HEK293 (cell line): Measurements from ENCODE around the gene LYSMD2.

Experiments
- CTCF ChIA-PET: fragments of 350-600 bp; formaldehyde crosslinking; extraction: SDS; loops from one replicate; lab custom pipeline; 2021; ENCODE audit warnings: antibody characterized with exemption; lab: Yijun Ruan, JAX
- POLR2A ChIA-PET: fragments of 300-600 bp; formaldehyde crosslinking; extraction: SDS; loops from one replicate; lab custom pipeline; 2020; ENCODE audit warnings: antibody characterized with exemption, inconsistent platforms; lab: Yijun Ruan, JAX
- H3K27ac ChIP-seq: fragments of 200-500 bp; sonication (Bioruptor generic); 2 replicates; pipeline ENCODE4 v1.5.1; 2014; ENCODE audit warnings: low read depth, low read length, control low read depth, inconsistent platforms; ENCODE audit errors: extremely low read depth
- H3K36me3 ChIP-seq, 2 experiments: fragments of 200-500 bp in 1 of 2; sonication (Bioruptor generic) in 1 of 2; 1 replicate in 1 of 2; 2 replicates in 1 of 2; pipeline ENCODE4 v1.5.1; 2014 to 2017; ENCODE audit warnings: inconsistent platforms in 2 of 2, low read length in 2 of 2; ENCODE audit not compliant: control insufficient read depth in 2 of 2, insufficient read depth in 1 of 2
- H3K4me1 ChIP-seq: fragments of 200-500 bp; sonication (Bioruptor generic); 2 replicates; pipeline ENCODE4 v1.5.1; 2014; ENCODE audit warnings: mild to moderate bottlenecking, low read length, inconsistent platforms; ENCODE audit not compliant: control insufficient read depth, insufficient read depth
- H3K4me3 ChIP-seq: 2 replicates; pipeline ENCODE4 v1.5.1; 2011; ENCODE audit warnings: low read depth, mild to moderate bottlenecking, control low read depth, low read length, moderate library complexity
- H3K9me3 ChIP-seq: fragments of 200-500 bp; sonication (Bioruptor generic); 2 replicates; pipeline ENCODE4 v1.5.1; 2014; ENCODE audit warnings: low read depth, low read length, inconsistent platforms; ENCODE audit not compliant: control insufficient read depth, insufficient read depth
- KLF10 ChIP-seq: fragments of 450-650 bp; IDR thresholded peaks from 2 replicates; pipeline ENCODE4 v1.5.1; 2018; ENCODE audit warnings: missing biosample characterization, mild to moderate bottlenecking, missing genetic modification characterization
- SP2 ChIP-seq: fragments of 450-650 bp; formaldehyde crosslinking; IDR thresholded peaks from 2 replicates; pipeline ENCODE4 v1.5.1; 2016; ENCODE audit warnings: missing biosample characterization, missing genetic modification characterization
- ZEB2 ChIP-seq: fragments of 450-650 bp; formaldehyde crosslinking; IDR thresholded peaks from 2 replicates; pipeline ENCODE4 v1.5.1; 2016; ENCODE audit warnings: missing biosample characterization, missing genetic modification characterization
- ZIC2 ChIP-seq: fragments of 450-650 bp; formaldehyde crosslinking; IDR thresholded peaks from 2 replicates; pipeline ENCODE4 v1.5.1; 2016; ENCODE audit warnings: missing biosample characterization, missing genetic modification characterization
- ZNF335 ChIP-seq: fragments of 450-650 bp; formaldehyde crosslinking; conservative IDR thresholded peaks from 2 replicates; pipeline ENCODE4 v1.5.1; 2016; ENCODE audit warnings: missing biosample characterization, missing genetic modification characterization
- ZNF548 ChIP-seq: fragments of 450-650 bp; formaldehyde crosslinking; IDR thresholded peaks from 2 replicates; pipeline ENCODE4 v1.5.1; 2016; ENCODE audit warnings: missing biosample characterization, missing genetic modification characterization
- ZNF660 ChIP-seq: fragments of 450-650 bp; IDR thresholded peaks from 2 replicates; pipeline ENCODE4 v1.5.1; 2018; ENCODE audit warnings: missing biosample characterization, mild to moderate bottlenecking, missing genetic modification characterization
- TF ChIP-seq, protein P1 (sequence below): fragments of 450-650 bp; formaldehyde crosslinking; conservative IDR thresholded peaks from 2 replicates; pipeline ENCODE4 v1.5.1; 2016; ENCODE audit warnings: low read depth, missing biosample characterization, missing genetic modification characterization
- TF ChIP-seq, protein P2 (sequence below): fragments of 450-650 bp; formaldehyde crosslinking; IDR thresholded peaks from 2 replicates; pipeline ENCODE4 v1.5.1; 2017; ENCODE audit warnings: missing biosample characterization, missing genetic modification characterization
- TF ChIP-seq, protein P3 (sequence below): fragments of 450-650 bp; formaldehyde crosslinking; IDR thresholded peaks from 2 replicates; pipeline ENCODE4 v1.5.1; 2017; ENCODE audit warnings: missing biosample characterization, missing genetic modification characterization
- TF ChIP-seq, protein P4 (sequence below): fragments of 450-650 bp; formaldehyde crosslinking; IDR thresholded peaks from 2 replicates; pipeline ENCODE4 v1.5.1; 2016; ENCODE audit warnings: missing biosample characterization, missing genetic modification characterization
- TF ChIP-seq, protein P5 (sequence below): fragments of 450-650 bp; formaldehyde crosslinking; IDR thresholded peaks from 2 replicates; pipeline ENCODE4 v1.5.1; 2016; ENCODE audit warnings: missing biosample characterization, missing genetic modification characterization

Gene LYSMD2

DNA sequence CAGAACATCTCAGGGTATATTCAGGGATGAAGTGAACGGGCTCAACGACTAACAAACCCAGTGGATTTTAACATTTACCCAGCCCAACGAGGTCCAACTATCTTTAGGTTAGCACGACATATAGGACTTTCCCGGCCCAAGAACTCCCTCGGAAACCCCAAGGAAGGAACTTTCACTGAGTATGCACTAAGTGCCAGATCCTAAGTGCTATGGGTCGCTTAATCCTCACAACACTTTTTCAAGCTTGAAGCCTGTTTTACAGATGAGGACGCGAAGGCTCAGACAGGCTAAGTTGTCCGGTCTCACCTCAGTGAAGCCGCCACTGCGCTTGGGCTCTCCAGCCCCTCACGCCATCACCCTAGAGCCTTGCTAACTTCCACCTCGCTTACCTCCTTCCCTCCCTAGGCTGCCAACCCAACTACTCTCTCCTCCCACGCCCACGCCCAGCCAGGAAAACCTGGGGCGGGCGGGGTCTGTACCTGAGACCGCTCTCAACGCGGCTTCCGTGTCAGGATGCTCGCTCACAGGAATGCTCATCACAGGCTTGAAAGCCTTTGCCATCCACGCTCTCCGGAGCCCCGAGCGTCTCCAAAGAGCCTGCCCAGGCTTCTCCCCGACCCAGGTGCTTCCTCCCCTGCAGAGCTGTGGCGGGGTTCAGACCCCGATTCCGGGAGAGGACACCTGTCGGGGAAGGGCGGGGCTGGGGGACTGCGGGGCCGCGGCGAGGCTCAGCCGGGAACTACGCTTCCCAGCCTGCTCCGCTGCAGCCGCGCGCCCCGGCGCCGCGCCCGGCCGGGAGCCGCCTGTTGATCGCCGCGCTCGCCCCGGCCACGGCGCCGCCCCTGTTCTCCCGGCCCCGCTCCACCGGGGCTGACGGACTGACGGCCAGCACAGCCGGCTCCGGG lies 13.6 kb upstream of the LYSMD2 start, which contains the start of gene TMOD2 (continued):
- no peak for TF ChIP-seq KLF10
- TF ChIP-seq ZNF335 = peak; percentile 30; the same call in 1 of the 2 replicates
- TF ChIP-seq ZEB2 = peak; percentile 38; the same call in 1 of the 2 replicates
- 0 out of 2 replicates have a peak, but pooled peaks have one; percentile 7 for TF ChIP-seq SP2 (tag by site-specific recombination)
- TF ChIP-seq, protein P1, sequence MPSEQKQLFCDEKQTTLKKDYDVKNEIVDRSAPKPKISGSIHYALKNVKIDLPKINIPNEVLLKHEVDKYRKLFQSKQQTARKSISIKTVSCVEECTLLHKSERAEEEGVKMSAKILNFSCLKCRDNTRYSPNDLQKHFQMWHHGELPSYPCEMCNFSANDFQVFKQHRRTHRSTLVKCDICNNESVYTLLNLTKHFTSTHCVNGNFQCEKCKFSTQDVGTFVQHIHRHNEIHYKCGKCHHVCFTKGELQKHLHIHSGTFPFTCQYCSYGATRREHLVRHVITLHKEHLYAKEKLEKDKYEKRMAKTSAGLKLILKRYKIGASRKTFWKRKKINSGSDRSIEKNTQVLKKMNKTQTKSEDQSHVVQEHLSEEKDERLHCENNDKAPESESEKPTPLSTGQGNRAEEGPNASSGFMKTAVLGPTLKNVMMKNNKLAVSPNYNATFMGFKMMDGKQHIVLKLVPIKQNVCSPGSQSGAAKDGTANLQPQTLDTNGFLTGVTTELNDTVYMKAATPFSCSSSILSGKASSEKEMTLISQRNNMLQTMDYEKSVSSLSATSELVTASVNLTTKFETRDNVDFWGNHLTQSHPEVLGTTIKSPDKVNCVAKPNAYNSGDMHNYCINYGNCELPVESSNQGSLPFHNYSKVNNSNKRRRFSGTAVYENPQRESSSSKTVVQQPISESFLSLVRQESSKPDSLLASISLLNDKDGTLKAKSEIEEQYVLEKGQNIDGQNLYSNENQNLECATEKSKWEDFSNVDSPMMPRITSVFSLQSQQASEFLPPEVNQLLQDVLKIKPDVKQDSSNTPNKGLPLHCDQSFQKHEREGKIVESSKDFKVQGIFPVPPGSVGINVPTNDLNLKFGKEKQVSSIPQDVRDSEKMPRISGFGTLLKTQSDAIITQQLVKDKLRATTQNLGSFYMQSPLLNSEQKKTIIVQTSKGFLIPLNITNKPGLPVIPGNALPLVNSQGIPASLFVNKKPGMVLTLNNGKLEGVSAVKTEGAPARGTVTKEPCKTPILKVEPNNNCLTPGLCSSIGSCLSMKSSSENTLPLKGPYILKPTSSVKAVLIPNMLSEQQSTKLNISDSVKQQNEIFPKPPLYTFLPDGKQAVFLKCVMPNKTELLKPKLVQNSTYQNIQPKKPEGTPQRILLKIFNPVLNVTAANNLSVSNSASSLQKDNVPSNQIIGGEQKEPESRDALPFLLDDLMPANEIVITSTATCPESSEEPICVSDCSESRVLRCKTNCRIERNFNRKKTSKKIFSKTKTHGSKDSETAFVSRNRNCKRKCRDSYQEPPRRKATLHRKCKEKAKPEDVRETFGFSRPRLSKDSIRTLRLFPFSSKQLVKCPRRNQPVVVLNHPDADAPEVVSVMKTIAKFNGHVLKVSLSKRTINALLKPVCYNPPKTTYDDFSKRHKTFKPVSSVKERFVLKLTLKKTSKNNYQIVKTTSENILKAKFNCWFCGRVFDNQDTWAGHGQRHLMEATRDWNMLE = no peak
- no peak for TF ChIP-seq ZNF548 (tag by site-specific recombination)
- TF ChIP-seq, protein P2, sequence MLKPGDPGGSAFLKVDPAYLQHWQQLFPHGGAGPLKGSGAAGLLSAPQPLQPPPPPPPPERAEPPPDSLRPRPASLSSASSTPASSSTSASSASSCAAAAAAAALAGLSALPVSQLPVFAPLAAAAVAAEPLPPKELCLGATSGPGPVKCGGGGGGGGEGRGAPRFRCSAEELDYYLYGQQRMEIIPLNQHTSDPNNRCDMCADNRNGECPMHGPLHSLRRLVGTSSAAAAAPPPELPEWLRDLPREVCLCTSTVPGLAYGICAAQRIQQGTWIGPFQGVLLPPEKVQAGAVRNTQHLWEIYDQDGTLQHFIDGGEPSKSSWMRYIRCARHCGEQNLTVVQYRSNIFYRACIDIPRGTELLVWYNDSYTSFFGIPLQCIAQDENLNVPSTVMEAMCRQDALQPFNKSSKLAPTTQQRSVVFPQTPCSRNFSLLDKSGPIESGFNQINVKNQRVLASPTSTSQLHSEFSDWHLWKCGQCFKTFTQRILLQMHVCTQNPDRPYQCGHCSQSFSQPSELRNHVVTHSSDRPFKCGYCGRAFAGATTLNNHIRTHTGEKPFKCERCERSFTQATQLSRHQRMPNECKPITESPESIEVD (tag by site-specific recombination) = no peak
- TF ChIP-seq, protein P3, sequence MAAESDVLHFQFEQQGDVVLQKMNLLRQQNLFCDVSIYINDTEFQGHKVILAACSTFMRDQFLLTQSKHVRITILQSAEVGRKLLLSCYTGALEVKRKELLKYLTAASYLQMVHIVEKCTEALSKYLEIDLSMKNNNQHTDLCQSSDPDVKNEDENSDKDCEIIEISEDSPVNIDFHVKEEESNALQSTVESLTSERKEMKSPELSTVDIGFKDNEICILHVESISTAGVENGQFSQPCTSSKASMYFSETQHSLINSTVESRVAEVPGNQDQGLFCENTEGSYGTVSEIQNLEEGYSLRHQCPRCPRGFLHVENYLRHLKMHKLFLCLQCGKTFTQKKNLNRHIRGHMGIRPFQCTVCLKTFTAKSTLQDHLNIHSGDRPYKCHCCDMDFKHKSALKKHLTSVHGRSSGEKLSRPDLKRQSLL (tag by site-specific recombination) = no peak
- TF ChIP-seq, protein P4, sequence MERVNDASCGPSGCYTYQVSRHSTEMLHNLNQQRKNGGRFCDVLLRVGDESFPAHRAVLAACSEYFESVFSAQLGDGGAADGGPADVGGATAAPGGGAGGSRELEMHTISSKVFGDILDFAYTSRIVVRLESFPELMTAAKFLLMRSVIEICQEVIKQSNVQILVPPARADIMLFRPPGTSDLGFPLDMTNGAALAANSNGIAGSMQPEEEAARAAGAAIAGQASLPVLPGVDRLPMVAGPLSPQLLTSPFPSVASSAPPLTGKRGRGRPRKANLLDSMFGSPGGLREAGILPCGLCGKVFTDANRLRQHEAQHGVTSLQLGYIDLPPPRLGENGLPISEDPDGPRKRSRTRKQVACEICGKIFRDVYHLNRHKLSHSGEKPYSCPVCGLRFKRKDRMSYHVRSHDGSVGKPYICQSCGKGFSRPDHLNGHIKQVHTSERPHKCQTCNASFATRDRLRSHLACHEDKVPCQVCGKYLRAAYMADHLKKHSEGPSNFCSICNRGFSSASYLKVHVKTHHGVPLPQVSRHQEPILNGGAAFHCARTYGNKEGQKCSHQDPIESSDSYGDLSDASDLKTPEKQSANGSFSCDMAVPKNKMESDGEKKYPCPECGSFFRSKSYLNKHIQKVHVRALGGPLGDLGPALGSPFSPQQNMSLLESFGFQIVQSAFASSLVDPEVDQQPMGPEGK (tag by site-specific recombination) = no peak

DNA sequence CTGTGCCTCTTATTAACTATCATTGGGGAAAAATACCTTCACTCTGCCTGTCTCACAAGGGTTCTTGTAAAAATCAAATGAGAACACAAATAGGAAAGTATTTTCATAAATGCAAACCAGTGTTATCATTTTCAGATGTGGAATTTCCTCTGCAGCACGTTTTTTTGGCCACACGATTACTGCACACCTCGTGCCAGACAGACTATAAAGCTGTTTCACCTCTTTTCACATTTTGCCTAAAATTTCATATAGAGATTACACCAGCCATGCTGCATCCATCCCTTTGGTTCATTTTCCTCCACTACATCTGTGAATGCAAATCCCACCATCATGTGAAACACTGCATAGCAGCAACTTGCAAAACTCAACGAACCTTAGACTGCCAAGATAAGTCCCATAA lies 12.7 kb upstream of the LYSMD2 start:
- H3K4me3 ChIP-seq = no peak overlapping the region
- CTCF ChIA-PET = no interaction called here
- TF ChIP-seq, protein P5, sequence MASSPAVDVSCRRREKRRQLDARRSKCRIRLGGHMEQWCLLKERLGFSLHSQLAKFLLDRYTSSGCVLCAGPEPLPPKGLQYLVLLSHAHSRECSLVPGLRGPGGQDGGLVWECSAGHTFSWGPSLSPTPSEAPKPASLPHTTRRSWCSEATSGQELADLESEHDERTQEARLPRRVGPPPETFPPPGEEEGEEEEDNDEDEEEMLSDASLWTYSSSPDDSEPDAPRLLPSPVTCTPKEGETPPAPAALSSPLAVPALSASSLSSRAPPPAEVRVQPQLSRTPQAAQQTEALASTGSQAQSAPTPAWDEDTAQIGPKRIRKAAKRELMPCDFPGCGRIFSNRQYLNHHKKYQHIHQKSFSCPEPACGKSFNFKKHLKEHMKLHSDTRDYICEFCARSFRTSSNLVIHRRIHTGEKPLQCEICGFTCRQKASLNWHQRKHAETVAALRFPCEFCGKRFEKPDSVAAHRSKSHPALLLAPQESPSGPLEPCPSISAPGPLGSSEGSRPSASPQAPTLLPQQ = no peak
- TF ChIP-seq ZIC2 = no peak
- no peak for TF ChIP-seq ZNF660
- TF ChIP-seq, all 188 proteins: peak for 0
- no peaks in the 10 kb centered on the region for H3K36me3 ChIP-seq
- POLR2A ChIA-PET = no interaction called here
- H3K4me1 ChIP-seq = 0 out of 2 replicates have a peak, but pooled peaks cover 2% of the 10 kb centered on the region
- H3K27ac ChIP-seq = no peak overlapping the region
- no peaks in the 10 kb centered on the region for H3K9me3 ChIP-seq
